HEK293T (cell line): ENCODE results near the gene ALG6.

Source experiments
- CTCF ChIA-PET: fragments of 350-600 bp; formaldehyde crosslinking; extraction: SDS; loops from one replicate; lab custom pipeline; 2021; ENCODE audit warnings: antibody characterized with exemption, inconsistent platforms; lab: Yijun Ruan, JAX
- POLR2A ChIA-PET: fragments of 350-600 bp; formaldehyde crosslinking; extraction: SDS; loops from one replicate; lab custom pipeline; 2020; ENCODE audit warnings: antibody characterized with exemption, inconsistent platforms; lab: Yijun Ruan, JAX
- DNase-seq: peaks from one replicate; pipeline ENCODE4 v3.0.0; 2012; ENCODE audit warnings: mixed read lengths; ENCODE audit errors: extremely low spot score
- ARNT ChIP-seq: fragments of 450-650 bp; IDR thresholded peaks from 2 replicates; pipeline ENCODE4 v1.6.1; 2017; ENCODE audit warnings: mild to moderate bottlenecking
- BHLHE40 ChIP-seq: fragments of 450-650 bp; IDR thresholded peaks from 2 replicates; pipeline ENCODE4 v1.6.1; 2016; ENCODE audit warnings: mild to moderate bottlenecking, moderate library complexity, borderline replicate concordance
- CTBP1 ChIP-seq: fragments of 450-650 bp; IDR thresholded peaks from 2 replicates; pipeline ENCODE4 v1.6.1; 2016; ENCODE audit warnings: borderline replicate concordance
- ELF4 ChIP-seq: fragments of 450-650 bp; IDR thresholded peaks from 2 replicates; pipeline ENCODE4 v1.6.1; 2017; ENCODE audit warnings: antibody characterized with exemption
- FOXA1 ChIP-seq: fragments of 450-650 bp; IDR thresholded peaks from 2 replicates; pipeline ENCODE4 v1.6.1; 2016; ENCODE audit warnings: mild to moderate bottlenecking
- FOXK2 ChIP-seq: fragments of 450-650 bp; IDR thresholded peaks from 2 replicates; pipeline ENCODE4 v1.6.1; 2016; ENCODE audit warnings: mild to moderate bottlenecking
- FOXM1 ChIP-seq: fragments of 450-650 bp; IDR thresholded peaks from 2 replicates; pipeline ENCODE4 v1.6.1; 2017; ENCODE audit warnings: mild to moderate bottlenecking, borderline replicate concordance
- HDGF ChIP-seq: fragments of 450-650 bp; IDR thresholded peaks from 2 replicates; pipeline ENCODE4 v1.6.1; 2017; ENCODE audit warnings: antibody characterized with exemption, borderline replicate concordance
- L3MBTL2 ChIP-seq: fragments of 450-650 bp; conservative IDR thresholded peaks from 2 replicates; pipeline ENCODE4 v1.6.1; 2016; ENCODE audit warnings: mild to moderate bottlenecking
- LEF1 ChIP-seq: fragments of 450-650 bp; IDR thresholded peaks from 2 replicates; pipeline ENCODE4 v1.6.1; 2017; ENCODE audit warnings: mild to moderate bottlenecking, borderline replicate concordance
- NFRKB ChIP-seq: fragments of 450-650 bp; IDR thresholded peaks from 2 replicates; pipeline ENCODE4 v1.6.1; 2016; ENCODE audit warnings: mild to moderate bottlenecking, moderate library complexity
- SP1 ChIP-seq: fragments of 450-650 bp; IDR thresholded peaks from 2 replicates; pipeline ENCODE4 v1.6.1; 2017
- SUZ12 ChIP-seq: fragments of 450-650 bp; IDR thresholded peaks from 2 replicates; pipeline ENCODE4 v1.6.1; 2016; ENCODE audit warnings: mild to moderate bottlenecking
- TARDBP ChIP-seq: fragments of 450-650 bp; IDR thresholded peaks from 2 replicates; pipeline ENCODE4 v1.6.1; 2016
- ZNF384 ChIP-seq: fragments of 450-650 bp; IDR thresholded peaks from 2 replicates; pipeline ENCODE4 v1.6.1; 2016
- TF ChIP-seq, protein P1 (sequence below): fragments of 450-650 bp; IDR thresholded peaks from 2 replicates; pipeline ENCODE4 v1.6.1; 2016

The ALG6 gene

DNA sequence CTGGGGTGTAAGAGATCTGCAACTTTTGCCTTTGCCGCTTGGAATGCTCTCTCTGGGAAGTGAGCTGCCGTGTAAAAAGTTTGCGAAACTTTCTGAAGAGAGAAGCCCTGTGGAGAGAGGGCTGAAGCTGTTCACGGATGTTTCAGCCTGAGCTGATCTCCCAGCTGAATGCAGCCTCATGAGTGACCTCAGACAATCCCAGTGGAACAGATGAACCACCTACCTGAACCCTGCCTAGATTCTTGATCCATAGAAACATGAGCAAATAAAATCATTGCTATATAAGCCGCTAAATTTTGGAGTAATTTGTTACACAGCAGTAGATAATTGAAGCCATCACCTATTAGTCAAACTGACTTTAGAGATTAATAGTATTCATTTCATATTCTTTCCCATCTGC lies 4.4 kb upstream of the ALG6 start:
- DNase-seq: no peak
- POLR2A ChIA-PET: no interaction called here

DNA sequence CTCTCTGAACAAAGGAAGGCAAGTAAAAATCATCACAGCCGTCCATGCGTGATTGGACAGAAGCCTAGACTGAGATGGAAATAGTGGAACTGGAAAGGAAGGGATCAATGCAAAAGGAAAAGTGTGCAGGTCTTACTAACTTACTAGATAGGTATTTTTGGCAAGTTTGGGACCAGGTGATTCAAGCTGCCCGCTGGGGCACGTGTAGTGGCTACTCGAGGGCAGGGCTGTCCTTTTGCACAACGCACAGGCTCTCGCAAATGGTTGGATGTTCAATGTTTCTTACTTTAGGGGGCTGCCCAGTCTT lies 566 bp upstream of the ALG6 start:
- ChIA-PET POLR2A (no interaction called here), CTCF (no interaction called here)
- DNase-seq: no peak
- TF ChIP-seq FOXK2 (no peak), ELF4 (no peak), FOXM1 (no peak), LEF1 (no peak), ZNF384 (no peak), L3MBTL2 (no peak), TARDBP (no peak)
- TF ChIP-seq, protein P1, sequence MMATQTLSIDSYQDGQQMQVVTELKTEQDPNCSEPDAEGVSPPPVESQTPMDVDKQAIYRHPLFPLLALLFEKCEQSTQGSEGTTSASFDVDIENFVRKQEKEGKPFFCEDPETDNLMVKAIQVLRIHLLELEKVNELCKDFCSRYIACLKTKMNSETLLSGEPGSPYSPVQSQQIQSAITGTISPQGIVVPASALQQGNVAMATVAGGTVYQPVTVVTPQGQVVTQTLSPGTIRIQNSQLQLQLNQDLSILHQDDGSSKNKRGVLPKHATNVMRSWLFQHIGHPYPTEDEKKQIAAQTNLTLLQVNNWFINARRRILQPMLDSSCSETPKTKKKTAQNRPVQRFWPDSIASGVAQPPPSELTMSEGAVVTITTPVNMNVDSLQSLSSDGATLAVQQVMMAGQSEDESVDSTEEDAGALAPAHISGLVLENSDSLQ: no peak

More for the DNA sequence above, 4.4 kb upstream of the ALG6 start:
- CTCF ChIA-PET: no interaction called here
- no peak for TF ChIP-seq SUZ12
- TF ChIP-seq, protein P1: no peak
- TF ChIP-seq FOXK2: no peak
- no peak for TF ChIP-seq BHLHE40
- no peak for TF ChIP-seq FOXA1
- no peak for TF ChIP-seq SP1
- TF ChIP-seq ELF4: no peak
- no peak for TF ChIP-seq NFRKB

DNA sequence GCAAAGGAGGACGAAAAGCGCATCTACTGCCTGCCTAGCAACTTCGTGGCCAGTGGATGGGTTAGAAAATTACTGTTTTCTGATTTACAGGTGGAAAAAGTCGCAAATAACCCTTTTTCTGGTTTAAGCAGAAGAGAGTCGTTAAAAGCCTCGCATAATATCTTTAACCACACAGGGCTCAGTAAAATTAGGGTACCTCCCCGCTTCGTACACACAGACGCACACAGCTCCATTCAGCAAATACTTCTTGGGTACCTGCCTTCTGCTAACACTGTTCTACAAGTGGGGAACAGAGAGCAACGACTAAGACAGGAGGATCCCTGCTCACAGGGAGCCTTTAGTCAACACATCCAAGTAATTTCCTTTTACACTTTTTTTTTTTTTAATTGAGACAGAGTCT lies 704 bp downstream of the ALG6 start:
- TF ChIP-seq CTBP1 (no peak), FOXM1 (no peak), TARDBP (no peak), HDGF (no peak), FOXK2 (no peak), SUZ12 (no peak), ELF4 (no peak), ARNT (no peak)
- TF ChIP-seq, protein P1: no peak
- peak; percentile 29 for DNase-seq
- CTCF ChIA-PET: interaction anchor here (1.1 to 1.2 kb wide), 2 partner anchors 46 to 89 kb away, joined by 3 read pairs; partner anchors contain the start of gene FOXD3
- POLR2A ChIA-PET: interaction anchor here (0.6 to 1.6 kb wide), 8 partner anchors 11 to 155 kb away, joined by 3 to 9 read pairs (median 4); partner anchors contain the start of genes EFCAB7, FOXD3 and ITGB3BP

DNA sequence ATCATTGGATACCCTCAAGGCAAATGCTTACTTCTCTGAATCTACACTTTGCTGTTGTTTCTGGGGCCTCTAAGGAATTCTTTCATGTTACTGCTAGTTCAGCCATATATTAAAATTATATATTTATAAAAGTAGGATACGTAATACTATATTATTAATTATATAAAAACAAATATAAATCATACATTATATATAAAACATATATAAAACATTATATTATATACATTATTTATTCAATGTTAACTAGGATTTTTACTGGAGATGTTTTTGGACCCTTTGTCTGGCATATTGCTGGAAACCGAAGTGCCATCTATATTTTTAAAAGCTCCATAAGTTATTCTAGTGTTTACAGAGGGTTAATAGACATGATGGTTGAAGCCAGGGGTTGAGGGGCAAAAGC lies 12.2 kb downstream of the ALG6 start:
- POLR2A ChIA-PET: no interaction called here

DNA sequence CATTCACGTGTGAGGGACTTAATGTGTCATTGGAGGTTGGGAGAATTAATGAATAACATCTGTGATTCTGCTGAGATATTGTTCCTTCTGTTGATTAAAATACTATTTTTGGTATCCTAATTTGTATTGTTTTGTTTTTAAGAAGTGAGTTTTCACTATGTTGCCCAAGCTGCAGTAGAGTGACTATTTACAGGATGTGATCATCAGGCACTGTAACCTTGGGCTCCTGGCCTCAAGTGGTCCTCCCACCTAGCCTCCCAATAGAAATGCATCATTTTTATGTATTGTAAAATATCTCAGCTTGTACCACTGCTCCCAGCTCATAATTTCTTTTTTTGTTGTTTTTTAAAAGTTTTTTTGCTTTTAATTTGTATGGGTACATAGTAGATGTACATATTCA lies 14.3 kb downstream of the ALG6 start:
- no peak for DNase-seq
- CTCF ChIA-PET: no interaction called here
- TF ChIP-seq SUZ12: no peak
- TF ChIP-seq NFRKB: no peak
- no peak for TF ChIP-seq CTBP1
- TF ChIP-seq ELF4: no peak
- no peak for TF ChIP-seq L3MBTL2
- TF ChIP-seq TARDBP: no peak
- no peak for TF ChIP-seq SP1
- TF ChIP-seq FOXM1: no peak
- no peak for TF ChIP-seq FOXA1
- TF ChIP-seq, protein P1: no peak
- no peak for TF ChIP-seq ARNT
- TF ChIP-seq LEF1: no peak
- TF ChIP-seq ZNF384: no peak
- TF ChIP-seq HDGF: no peak
- POLR2A ChIA-PET: no interaction called here

More for the DNA sequence above, 12.2 kb downstream of the ALG6 start:
- DNase-seq: no peak
- CTCF ChIA-PET: no interaction called here
- TF ChIP-seq ELF4: no peak
- no peak for TF ChIP-seq L3MBTL2

DNA sequence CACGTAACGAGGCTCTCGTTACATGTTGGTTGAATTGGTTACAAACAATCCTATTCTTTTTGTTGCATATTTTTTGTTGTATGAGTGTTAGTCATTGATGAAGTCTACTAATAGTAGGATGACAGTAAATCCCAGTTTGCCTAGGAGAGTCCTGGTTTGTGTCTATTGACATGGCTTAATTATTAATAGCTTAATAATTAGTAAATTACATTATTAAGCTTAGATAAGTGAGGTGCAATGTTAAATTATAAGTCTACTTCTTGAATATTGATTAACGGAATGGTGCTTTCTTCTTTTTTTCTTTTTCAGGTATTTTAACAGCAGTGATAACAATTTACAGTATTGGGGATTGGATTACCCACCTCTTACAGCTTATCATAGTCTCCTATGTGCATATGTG lies 34.5 kb downstream of the ALG6 start:
- CTCF ChIA-PET: no interaction called here

More for the DNA sequence above, 34.5 kb downstream of the ALG6 start:
- TF ChIP-seq CTBP1: no peak
- no peak for TF ChIP-seq FOXM1
- TF ChIP-seq L3MBTL2: no peak
- no peak for TF ChIP-seq SP1
- TF ChIP-seq ELF4: no peak
- TF ChIP-seq FOXK2: no peak
- TF ChIP-seq LEF1: no peak
- no peak for TF ChIP-seq ARNT
- no peak for TF ChIP-seq ZNF384
- no peak for TF ChIP-seq FOXA1
- no peak for TF ChIP-seq SUZ12
- TF ChIP-seq BHLHE40: no peak
- TF ChIP-seq HDGF: no peak
- TF ChIP-seq, protein P1: no peak
- TF ChIP-seq NFRKB: no peak
- no peak for TF ChIP-seq TARDBP
- POLR2A ChIA-PET: no interaction called here
- no peak for DNase-seq
